ENCODE measurements around the gene AHRR. TPM values are rescaled to one million over a fixed set of nuclear protein-coding genes. Genes with fewer than 3 reads are reported as not detected.

The AHRR gene
- total and polyA plus RNA-seq, 2 donors (not counting 1 experiment from before 2014, with no cell fraction given), result 11.3 to 26.4 TPM

DNA sequence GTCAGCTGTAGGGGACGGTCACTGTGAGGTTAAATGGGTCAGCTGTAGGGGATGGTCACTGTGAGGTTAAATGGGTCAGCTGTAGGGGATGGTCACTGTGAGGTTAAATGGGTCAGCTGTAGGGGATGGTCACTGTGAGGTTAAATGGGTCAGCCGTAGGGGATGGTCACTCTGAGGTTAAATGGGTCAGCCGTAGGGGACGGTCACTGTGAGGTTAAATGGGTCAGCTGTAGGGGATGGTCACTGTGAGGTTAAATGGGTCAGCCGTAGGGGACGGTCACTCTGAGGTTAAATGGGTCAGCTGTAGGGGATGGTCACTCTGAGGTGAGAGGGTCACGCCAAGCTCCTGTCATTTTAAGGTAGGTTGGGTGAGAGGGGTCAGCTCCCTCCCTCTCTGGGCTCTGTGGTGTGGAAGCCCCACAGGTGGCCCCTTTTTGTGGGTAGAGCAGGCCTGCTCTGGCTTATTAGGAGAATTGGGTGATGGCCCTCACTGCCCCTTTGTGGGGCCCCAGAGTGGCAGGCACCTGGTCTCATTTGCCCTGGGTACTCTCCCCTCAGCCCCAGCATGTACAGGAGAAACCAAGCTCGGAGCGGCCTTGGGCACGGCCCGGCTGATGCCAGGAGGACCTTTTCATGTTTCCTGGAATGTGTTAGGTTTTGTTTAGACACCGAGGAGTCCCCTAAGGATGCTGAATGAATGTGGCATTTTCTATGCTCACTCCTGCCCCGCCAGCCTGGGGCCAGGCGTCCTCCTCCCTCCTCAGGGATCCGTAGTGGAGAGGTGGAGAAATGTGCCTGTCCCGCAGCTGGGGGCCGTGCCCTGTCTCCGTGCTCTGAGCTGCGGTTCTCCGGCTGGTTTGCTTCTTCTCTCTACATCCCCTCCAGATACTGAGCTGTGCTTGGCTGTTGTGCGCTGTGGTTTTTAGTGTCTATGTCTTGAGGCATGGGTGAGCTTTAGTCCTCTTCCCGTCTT lies 31.4 kb downstream of the AHRR start:
- H3K27ac ChIP-seq (ENCODE audit: insufficient read depth, low read length), result no peak overlapping the region
- peaks cover 12% of the 10 kb centered on the region for H3K36me3 ChIP-seq (ENCODE audit: control insufficient read depth, insufficient read depth, low read length)

DNA sequence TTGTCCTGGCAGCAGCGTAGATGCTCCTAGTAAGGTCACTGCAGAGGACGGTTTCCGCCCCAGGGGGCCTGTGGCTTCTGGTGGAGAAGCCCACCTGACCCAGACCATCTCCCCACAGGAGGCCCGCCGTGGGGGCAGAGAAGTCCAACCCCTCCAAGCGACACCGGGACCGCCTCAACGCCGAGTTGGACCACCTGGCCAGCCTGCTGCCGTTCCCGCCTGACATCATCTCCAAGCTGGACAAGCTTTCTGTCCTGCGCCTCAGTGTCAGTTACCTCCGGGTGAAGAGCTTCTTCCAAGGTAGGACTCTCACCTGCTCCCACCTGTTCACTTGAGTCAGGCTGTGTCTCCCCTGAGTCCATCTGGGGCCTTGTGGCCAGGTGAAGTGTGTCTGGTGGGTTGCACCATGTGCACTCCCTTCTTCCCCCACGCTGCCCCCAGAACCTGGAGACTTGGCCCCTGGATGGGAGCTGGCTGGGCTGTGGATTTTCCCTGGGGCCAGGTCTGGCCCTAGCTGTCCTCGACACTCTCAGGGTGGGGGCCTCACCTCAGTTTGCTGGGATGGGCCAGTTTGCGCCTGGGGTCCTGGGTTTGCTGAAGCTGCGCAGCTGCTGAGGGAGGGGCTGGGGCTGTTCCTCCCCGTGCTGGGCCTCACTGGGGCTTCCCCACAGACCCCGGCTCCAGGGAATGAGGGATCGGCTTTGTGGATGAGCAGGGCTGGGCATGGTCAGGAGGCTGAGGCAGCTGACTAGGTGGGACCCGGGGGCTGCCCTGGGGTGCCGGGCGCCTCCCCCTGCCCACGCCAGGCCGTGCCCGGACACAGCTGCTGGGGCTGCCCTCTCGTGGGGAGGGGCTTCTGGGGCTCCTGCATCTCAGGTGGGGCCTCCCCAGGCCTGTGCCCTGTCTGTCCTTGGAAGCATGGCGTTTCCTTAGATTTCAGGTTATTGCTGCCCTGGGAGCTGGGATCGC lies 32.4 kb downstream of the AHRR start:
- H4K20me1 ChIP-seq (ENCODE audit: control insufficient read depth, extremely low read depth, insufficient read depth, low read length), result no peaks in the 10 kb centered on the region
- TF ChIP-seq EZH2 (IDR thresholded peaks at IDR 0.05; ENCODE audit: low read length, missing control alignments), result no peak
- TF ChIP-seq, protein P1, sequence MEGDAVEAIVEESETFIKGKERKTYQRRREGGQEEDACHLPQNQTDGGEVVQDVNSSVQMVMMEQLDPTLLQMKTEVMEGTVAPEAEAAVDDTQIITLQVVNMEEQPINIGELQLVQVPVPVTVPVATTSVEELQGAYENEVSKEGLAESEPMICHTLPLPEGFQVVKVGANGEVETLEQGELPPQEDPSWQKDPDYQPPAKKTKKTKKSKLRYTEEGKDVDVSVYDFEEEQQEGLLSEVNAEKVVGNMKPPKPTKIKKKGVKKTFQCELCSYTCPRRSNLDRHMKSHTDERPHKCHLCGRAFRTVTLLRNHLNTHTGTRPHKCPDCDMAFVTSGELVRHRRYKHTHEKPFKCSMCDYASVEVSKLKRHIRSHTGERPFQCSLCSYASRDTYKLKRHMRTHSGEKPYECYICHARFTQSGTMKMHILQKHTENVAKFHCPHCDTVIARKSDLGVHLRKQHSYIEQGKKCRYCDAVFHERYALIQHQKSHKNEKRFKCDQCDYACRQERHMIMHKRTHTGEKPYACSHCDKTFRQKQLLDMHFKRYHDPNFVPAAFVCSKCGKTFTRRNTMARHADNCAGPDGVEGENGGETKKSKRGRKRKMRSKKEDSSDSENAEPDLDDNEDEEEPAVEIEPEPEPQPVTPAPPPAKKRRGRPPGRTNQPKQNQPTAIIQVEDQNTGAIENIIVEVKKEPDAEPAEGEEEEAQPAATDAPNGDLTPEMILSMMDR (conservative IDR thresholded peaks at IDR 0.05 in 1 of 2, IDR thresholded peaks at IDR 0.05 in 1 of 2; ENCODE audit: low read depth in 1 of 2, low read length in 2 of 2), result no peak
- no peaks in the 10 kb centered on the region for H3K27me3 ChIP-seq (ENCODE audit: control insufficient read depth, insufficient read depth, low read length)
- no peak overlapping the region for H2AFZ ChIP-seq (ENCODE audit: low read length)
- no peak overlapping the region for H3K4me2 ChIP-seq (ENCODE audit: extremely low read depth, insufficient read depth, low read length)
- no peaks in the 10 kb centered on the region for H3K4me1 ChIP-seq (ENCODE audit: control insufficient read depth, extremely low read depth, insufficient read depth, low read length)
- H3K27ac ChIP-seq (ENCODE audit: insufficient read depth, low read length), result no peak overlapping the region
- H3K79me2 ChIP-seq (ENCODE audit: control insufficient read depth, insufficient read depth, low read length), result peaks cover 15% of the 10 kb centered on the region
- H3K9me3 ChIP-seq (ENCODE audit: control insufficient read depth, insufficient read depth, low read depth, low read length), result no peaks in the 10 kb centered on the region
- DNase-seq (ENCODE audit: low read depth in 2 of 2), result no peak
- H3K36me3 ChIP-seq (ENCODE audit: control insufficient read depth, insufficient read depth, low read length), result peaks cover 12% of the 10 kb centered on the region
- no peak overlapping the region for H3K9ac ChIP-seq (ENCODE audit: insufficient read depth, low read length)
- H3K4me3 ChIP-seq (replicated peaks in 1 of 4; ENCODE audit: control extremely low read depth in 1 of 4, insufficient read depth in 1 of 4, low read depth in 3 of 4, low read length in 4 of 4), result no peak overlapping the region

More for the DNA sequence above, 31.4 kb downstream of the AHRR start:
- Histone ChIP-seq H3K27me3 (ENCODE audit: control insufficient read depth, insufficient read depth, low read length) (no peaks in the 10 kb centered on the region), H3K79me2 (ENCODE audit: control insufficient read depth, insufficient read depth, low read length) (peaks cover 23% of the 10 kb centered on the region), H3K9me3 (ENCODE audit: control insufficient read depth, insufficient read depth, low read depth, low read length) (no peaks in the 10 kb centered on the region), H4K20me1 (ENCODE audit: control insufficient read depth, extremely low read depth, insufficient read depth, low read length) (no peaks in the 10 kb centered on the region), H3K9ac (ENCODE audit: insufficient read depth, low read length) (no peak overlapping the region), H2AFZ (ENCODE audit: low read length) (no peak overlapping the region), H3K4me1 (ENCODE audit: control insufficient read depth, extremely low read depth, insufficient read depth, low read length) (no peaks in the 10 kb centered on the region), H3K4me2 (ENCODE audit: extremely low read depth, insufficient read depth, low read length) (no peak overlapping the region), H3K4me3 (replicated peaks in 1 of 4; ENCODE audit: control extremely low read depth in 1 of 4, insufficient read depth in 1 of 4, low read depth in 3 of 4, low read length in 4 of 4) (no peak overlapping the region)
- TF ChIP-seq EZH2 (IDR thresholded peaks at IDR 0.05; ENCODE audit: low read length, missing control alignments), result no peak
- TF ChIP-seq, protein P1 (conservative IDR thresholded peaks at IDR 0.05 in 1 of 2, IDR thresholded peaks at IDR 0.05 in 1 of 2; ENCODE audit: low read depth in 1 of 2, low read length in 2 of 2), result no peak
- no peak for DNase-seq (ENCODE audit: low read depth in 2 of 2)

Measured in fibroblast of lung (primary cell).